Uterus (tissue), 2 donors: ENCODE measurements around the gene CNN2.

ENCODE experiments used
- CTCF ChIP-seq, 4 experiments: fragments of 200-600 bp in 2 of 4; fragments of 450-650 bp in 2 of 4; sonication (generic) in 2 of 4; IDR thresholded peaks; one replicate each; pipeline ENCODE4 v1.5.1; 2016 to 2019; ENCODE audit warnings: antibody characterized with exemption in 4 of 4, mild to moderate bottlenecking in 2 of 4, moderate library complexity in 1 of 4
- POLR2A ChIP-seq, 2 donors: fragments of 450-650 bp; IDR thresholded peaks; one replicate each; pipeline ENCODE4 v1.6.1; 2016; ENCODE audit warnings: antibody characterized with exemption in 2 of 2, mild to moderate bottlenecking in 1 of 2, moderate library complexity in 1 of 2

GRCh38 chr19:998064-998463 is 28.3 kb upstream of the CNN2 start:
- TF ChIP-seq CTCF (IDR thresholded peaks at IDR 0.05) (no peak), POLR2A (IDR thresholded peaks at IDR 0.05) (no peak)
